T-helper 2 cell (primary cell): Measurements from ENCODE around the gene CAPN14.

Experiments
- DNase-seq, 5 experiments: peaks; one replicate each; pipeline versions ENCODE4 v3.0.0 to v3.0.0-alpha.2; 2012 to 2022

CAPN14 gene

DNA sequence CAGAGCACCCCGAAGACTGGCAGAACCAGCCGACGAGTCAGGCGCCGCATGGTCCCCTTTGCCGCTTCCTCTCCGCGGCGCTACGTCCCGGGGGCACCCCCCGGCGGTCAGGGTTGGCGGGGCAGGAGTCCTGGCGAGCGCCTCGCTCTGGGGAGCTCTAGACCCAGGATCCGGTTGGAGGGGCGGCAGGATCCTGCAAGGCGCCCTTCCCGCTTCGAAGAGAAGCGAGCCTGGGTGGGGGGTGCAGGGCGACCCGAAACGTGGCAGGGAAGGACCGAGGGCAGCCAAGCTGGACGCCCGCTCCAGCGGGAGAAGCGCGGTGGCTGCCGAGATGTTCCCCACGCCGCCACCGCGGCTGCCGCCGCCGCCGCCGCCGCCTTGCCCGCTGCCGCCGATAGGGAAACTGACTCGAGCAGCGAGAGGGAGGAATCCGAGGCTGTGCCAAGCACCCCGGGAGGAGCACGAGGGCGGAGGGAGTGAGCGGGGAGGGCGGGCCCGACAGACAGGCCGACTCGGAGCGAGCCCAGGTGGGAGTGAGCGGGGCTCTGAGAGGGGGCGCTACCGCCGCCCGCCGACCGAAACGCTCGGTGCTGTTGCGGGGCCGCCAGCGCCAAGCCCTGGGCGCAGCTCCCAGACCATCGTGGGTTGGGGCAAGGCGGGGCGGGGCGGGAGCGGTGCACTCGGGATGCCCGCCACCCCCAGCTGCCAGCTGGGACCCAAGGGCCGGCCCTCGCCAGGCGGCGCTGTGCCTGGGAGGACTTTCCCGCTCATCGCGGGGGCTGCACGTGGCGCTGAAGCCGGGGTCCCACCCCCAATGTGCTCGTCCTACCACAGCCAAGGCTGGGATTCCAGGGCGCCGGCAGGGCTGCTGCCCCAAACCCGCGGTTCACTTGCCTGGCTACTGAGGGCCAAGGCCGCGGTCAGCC is 79.0 kb downstream of the CAPN14 start, which contains the start of gene GALNT14:
Gene GALNT14, minus strand, starts transcription at position 404 of the 926 bp plus-strand sequence. Its CDS starts 354 bp downstream, at position 50.
- peak in 1 of 5 experiments; percentile 34 for DNase-seq

DNA sequence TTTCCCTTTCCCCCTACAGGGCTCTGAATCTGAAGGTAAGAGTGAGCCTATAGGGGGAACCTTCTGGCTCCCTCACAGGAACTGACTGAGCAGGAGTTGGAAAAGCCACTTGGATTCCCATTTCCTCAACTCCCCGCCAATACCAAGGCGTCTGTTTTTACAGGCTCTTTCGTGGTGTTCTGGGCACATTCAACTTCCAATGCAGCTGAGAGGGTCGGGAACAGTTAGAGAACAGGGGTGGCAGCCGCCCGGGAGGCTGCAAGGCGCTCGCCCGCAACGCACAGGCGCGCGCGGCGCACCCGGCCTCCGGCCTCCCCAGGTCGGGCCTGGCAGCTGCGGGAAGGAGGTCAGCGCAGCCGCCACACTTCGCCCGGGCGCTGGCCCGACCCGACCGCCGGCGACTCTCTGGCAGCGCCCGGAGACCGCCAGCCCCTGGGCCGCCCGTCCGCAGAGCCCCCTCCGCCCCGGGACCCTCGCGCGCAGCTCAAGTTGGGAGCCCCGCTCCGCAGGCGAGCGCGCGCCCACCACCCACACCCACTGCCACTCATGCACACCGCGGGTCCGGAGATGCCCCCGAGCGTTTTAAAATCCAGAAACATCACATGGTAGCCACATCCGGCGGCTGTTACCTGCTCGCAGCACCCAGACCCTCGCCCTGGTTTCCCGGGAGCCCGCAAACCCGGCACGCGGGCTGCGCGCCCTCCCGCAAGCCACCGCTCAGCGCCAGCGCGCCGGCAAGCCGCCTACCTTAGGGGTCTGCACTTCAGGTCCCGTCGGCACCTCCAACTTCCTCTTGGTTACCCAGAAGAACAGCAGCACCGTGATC is 79.9 kb downstream of the CAPN14 start:
- DNase-seq, result peak in 1 of 5 experiments; percentile 20

DNA sequence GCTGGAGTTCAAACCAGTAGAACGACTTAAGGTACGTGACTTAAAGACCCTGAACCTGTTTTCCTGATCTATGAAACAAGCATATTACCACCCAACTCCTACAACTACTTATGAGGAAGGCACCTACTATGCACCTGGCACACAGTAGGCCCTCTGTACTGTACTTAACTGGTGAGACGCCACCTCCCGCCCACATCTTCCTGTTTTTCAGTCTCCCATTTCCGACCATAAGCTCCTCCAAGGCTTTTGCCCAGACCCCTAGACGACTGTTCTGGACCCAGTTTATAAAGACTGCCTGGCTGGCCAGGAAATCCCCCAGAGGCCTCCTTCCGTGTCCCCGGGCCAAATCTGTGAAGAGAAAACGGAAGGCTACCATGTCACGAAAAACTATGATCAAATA is 80.6 kb downstream of the CAPN14 start:
- DNase-seq, result no peak

DNA sequence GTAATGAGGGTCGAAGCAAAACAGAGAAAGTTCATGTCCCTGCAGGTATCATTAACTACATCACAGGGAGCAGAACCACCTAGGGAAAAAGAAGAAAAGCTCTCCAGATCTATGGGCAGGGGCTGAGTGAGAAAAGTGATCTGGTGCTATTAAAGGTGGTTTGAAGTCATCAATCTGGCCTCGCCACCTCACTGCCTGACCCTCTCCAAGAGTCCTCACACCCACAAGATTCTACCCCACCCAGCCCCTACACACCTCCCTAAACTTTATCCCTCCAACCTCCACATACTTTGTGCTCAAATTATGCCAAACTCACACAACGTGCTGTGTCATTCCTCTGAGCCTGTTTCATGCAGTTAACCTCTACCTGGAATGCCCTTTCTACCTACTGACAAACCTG is 81.3 kb downstream of the CAPN14 start:
- DNase-seq, result no peak

DNA sequence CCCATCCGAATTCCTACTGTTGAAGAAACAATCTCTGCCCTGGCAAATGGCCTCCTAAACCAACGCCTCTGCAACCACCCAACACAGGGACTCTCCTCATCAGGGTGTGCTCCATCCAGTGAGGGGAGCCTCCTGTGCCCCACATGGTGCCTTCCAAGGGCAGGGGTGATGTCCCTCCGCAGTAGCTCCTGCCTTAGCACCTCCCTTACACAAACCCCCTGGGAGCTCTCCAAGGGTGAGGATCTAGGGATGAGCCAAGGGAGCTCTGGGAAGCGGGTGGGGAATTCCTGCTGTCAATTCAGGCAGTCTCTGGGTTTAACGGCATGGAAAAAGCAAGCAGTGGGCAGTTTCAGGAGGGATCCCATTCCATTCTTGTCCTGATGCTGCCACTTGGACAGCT is 82.8 kb downstream of the CAPN14 start:
- DNase-seq, result no peak

DNA sequence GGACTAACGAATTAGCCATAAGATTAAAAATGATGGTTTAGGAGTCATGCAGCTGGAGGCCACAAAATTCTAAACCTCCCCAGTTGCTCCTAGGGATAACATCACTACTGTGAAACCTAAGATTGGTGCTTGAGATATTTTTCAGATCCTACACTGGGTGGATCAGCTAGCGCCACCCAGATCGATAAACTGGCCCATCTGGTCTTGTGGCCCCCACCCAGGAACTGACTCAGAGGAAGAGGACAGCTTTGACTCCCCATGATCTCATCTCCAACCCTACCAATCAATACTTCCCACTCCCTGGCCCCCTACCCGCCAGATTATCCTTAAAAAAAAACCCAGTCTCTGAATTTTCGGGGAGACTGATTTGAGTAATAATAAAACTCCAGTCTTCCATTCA is 84.5 kb downstream of the CAPN14 start:
- DNase-seq, result no peak

DNA sequence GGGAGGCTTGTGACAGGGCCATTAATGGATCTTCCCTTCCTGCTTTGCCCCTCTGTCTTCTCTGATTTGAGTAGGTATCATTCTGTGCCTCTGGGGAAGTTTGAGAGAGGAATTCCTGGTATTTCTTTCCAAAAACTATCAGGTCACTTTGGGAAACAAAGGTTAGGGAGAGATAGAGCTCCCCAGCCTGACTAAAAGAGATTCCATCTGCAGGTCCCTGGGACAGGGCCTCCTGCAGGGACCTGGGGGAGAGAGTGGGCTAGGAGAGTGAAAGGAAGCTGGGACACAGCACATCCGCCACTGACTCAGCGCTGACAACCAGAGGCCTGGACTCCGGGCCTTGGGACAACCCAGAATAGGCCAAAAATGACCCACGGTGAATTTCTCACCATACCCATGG is 85.4 kb downstream of the CAPN14 start:
- DNase-seq, result no peak

DNA sequence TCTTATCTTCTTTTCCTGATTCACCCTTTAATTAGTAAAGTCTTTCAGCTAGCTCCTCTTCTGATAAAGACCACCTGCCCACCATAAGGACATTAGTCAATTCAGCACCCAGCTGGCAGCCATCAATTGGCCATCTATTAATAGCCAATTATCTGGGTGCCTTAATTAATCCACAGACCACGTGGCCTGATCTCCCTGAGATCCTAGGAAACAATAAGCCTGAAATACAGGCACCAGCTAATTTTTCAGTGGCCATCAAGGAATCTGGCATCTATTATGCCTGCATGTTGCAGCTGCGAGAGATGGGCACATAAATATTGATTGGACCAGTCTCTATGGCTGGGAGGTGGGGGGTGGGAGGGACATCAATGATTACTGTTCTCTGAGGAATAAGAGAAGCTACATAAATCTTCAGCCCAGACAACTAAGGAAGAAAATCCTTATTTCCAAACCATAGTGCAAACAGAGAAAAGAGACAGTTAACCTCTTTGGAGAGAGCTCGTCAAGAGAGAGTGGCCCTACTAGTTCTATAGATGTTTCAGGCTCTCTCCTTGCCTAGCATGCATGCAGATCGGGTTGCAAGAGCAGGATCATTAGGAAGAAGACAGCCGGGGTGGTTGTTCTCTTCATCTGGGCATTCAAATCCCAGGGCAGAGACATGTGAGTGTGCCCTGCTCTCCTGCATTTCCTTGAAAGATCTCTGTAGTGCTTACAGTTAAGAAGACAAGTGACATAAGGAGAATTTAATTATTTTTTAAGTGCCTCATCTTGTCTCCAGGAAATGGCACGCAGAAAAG is 87.7 kb downstream of the CAPN14 start:
- DNase-seq, result no peak

DNA sequence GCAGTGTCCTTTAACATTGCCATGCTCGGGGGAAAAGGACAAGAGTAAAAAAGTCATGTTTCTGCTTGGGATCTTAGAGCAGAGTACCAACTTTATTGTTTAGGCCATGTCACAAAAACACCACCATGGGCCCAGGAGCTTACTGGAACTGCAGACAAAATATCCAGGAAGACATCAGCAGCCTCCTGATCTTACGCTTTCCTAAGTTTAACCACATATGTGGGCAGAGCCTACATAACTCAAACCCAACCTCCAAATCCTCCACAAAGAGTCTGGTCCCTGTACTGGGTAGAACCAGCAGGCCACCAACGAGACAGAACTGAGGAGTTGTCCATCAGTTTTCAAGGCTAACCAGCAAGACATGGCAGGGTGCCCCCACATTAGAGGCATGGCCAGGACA is 89.4 kb downstream of the CAPN14 start:
- DNase-seq, result no peak

DNA sequence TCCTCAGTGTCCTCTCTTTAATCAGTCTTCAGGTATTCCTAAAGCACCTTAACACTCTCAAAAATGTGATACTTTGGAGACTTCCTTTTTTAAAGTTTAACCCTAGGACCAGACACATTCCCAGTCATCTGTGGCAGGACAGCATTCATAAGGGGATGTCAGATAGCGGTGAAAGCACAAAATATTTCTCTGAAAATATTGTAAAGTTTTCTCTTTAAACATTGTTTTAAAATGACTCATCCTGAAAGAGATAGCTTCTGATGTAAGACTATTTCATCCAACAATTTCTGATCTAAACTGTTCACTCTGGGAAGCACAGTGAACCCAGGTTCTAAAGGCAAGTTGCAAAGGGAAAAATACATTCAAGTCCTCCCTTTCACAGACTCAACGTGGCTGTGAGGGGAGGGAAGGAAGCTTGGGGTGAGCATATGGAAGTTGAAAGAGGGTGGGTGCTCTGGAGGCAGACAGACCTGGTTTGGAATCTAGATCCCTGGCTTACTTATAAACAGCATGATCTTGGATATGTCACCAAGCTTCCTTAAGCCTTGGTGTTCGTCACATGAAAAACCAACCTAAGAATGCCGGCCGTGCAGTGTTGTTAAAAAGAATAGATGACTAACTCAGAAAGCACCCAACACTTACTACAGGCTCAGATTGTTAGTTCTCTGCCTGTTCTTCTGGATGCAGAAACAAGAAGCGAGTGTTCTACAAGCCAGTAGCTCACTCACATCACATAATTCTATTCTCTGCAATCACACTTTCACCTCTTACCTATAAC is 91.2 kb downstream of the CAPN14 start:
- DNase-seq, result no peak

DNA sequence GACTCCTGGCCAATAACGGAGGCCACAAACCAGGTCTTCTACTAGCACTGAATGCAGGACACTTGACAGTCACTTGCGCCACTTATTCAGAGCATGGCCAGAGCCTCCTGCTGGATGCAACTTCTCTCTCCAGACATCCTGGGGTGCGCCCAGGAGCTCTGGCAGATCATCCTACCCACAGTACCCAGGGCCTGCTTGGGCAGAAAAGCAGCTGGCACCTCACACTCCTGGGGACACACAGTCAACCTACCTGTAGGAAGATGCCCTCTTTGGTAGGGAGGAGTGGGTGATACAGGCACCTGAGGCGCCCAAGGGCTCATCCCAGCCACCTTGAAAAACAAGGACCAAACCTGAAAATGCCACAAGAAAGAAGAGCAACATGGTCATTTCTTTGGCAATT is 92.4 kb downstream of the CAPN14 start:
- DNase-seq, result no peak
